Measurements from ENCODE around the gene VAV2.

The VAV2 gene

DNA sequence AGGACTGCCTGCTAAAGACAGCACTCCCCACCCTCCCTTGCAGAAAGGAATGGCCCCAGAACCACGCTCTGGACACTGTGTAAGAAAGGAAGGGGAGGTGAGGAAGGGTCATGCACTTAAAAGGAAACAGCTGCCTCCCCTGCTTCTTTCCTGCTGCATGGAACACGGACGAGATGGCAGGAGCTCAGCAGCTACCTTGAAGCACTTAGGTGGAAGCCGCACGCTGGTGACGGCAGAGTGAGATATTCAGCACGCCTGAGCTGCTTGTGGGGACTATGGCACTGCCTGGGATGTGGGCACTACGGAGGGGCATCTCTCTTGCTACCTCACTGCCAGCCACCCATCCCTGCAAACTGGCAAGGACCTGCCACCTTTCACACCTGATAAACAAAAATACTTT lies 101.5 kb downstream of the VAV2 start:
- DNase-seq (ENCODE audit: low spot score) = no peak

- no peak for DNase-seq (ENCODE audit: low spot score)
Measured at GRCh38 chr9:133889584-133890301, 102.4 kb downstream of the VAV2 start.

DNA sequence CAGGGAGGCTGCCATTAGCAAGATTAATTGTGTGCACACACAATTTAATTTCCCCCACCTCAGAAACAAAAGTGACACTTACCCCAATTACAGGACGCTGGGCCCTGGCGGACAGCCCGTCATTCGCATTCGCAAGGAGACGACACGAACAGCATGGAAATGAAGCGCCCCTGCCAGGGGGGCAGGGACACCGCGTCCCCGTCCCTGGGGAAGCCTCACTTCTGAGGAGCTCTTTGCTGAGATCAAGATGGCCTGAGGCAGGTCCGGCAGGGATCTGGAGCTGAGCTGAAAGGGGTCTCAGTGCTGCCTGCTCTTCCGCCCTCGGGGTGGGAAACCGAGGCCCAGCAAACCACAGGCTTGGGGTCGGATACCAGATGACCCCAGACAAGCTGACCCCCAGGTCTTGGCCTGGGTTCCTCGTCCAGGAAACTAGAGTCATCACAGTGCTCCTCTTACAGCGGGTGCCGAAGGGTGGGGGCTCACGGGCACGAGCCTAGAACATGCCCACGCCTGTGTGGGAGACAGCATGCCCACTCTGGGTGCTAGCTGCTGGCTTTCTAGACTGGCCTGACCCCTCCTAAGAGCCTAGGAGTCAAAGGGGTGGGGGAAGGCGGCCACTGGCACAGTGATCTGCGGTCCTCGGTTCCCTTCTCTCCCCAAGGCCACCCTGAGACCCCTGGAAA lies 103.2 kb downstream of the VAV2 start:
- no peak for DNase-seq (ENCODE audit: low spot score)

DNA sequence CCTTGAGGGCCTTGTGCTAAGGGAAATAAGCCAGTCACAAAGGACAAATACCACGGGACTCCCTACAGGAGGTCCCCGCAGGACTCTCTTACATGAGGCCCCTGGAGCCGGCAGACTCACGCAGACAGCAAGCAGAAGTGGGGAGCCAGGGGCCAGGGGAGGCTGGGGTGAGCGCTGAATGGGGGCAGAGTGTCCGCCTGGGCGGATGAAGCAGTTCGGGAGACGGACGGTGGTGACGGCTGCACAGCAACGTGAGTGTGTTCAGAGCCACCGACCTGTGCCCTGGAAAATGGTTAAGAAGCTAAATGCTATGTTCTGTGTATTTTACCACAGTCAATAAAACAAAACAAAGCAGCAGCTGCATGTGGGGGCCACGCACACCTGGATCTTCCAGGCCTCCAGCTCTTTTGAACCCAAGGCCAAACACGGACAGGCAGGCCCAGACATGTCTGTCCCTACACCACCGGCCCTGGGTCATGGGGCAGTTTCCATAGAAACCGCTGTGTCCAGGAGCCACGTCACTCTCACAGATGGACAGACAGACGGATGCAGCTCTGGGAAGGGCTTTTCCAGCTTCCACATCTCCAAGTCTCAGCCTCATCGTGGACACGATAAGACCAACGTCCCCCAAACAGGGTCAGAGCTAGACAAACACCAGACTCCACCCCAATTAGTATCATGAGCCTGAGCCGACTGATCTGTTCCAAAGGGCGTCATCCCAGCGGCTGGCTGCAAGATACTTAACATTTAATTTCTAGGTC lies 103.9 kb downstream of the VAV2 start:
- DNase-seq (ENCODE audit: low spot score) = no peak

- no peak for DNase-seq (ENCODE audit: low spot score)
Measured at GRCh38 chr9:133887540-133888047, 104.5 kb downstream of the VAV2 start.

DNA sequence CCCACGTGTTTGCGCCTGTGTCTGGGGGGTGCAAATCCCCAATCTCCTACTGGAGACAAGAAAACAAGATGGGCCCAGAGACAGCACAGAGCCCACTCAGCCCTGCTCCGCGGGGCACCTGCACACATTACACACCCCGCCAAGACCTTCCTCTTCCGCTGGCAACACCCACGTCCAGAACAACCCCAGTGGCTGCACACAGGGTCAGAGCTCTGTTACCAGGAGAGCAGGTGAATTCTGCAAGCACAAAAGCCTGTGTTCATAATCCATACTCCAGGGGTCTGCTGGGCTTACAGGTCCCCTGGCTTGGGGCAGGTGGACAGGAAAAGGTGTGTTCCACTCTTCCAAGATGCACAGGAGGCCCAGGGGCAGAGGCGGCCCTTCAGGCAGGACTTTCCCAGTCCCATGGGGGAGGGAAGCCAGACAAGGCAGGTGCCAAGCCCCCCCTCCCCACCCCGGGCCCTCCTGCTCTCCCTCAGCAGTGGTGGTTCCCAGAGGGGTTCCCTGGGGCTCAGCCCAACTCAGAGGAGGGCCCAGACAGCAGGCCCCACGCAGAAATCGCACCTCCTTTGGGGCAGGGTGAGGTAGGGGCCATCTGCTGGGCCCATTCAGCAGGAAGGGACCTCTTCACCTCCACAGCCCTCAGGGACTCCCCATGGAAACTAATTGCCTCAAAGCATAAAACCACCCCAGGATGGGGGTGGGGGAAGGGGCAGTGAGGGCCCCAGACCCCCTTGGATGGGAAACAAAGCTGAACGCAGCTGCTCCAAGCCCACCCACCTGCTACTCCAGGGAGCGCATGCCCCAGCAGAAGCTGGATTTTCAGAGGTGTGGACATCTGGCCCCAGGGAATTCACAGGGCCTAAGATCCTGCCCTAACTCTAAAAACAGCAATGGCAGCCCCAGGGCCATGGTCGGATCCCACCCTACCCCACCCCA lies 105.3 kb downstream of the VAV2 start:
- no peak for DNase-seq (ENCODE audit: low spot score)

DNA sequence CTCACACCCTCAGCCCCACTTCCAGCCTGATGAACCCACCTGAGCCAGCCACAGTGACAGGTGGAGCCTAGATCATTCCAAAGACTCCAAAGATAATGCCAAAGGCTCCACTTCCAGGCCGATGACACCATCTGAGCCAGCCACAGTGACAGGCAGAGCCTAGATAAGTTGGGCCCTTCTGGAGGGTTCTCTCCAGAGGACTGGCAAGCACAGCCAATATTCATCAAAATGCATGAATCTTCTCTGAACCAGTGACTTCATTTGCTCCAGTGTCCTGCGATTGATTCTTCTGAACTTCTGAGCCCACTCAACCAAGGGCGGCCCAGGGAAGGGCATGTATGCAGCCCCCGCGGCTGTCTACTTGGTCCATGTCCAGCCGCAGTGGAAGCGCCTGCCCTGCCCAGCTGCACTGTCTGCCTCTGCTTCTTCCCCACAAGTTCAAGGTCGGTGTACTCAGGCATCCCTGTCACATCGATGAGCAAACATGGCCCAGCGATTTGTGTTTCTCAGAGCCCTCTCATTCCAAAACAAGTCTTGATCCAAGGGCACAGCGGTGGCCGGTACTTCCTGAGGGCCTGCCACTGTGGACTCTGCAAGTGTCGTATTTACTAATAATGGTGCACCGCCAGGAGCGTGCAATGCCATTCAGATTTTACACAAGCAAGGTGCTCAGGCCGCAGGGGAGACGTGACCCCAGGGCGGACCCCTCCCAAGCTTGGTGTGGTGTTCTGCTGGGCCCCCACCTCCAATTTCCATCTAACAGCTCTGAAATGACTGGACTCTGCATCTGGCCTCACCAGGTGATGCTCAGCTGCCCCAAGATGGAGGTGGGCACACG lies 107.0 kb downstream of the VAV2 start:
- no peak for DNase-seq (ENCODE audit: low spot score)

- no peak for DNase-seq (ENCODE audit: low spot score)
Measured at GRCh38 chr9:133882849-133883755, 109.0 kb downstream of the VAV2 start.

- no peak for DNase-seq (ENCODE audit: low spot score)
Measured at GRCh38 chr9:133881671-133882381, 110.3 kb downstream of the VAV2 start.

DNA sequence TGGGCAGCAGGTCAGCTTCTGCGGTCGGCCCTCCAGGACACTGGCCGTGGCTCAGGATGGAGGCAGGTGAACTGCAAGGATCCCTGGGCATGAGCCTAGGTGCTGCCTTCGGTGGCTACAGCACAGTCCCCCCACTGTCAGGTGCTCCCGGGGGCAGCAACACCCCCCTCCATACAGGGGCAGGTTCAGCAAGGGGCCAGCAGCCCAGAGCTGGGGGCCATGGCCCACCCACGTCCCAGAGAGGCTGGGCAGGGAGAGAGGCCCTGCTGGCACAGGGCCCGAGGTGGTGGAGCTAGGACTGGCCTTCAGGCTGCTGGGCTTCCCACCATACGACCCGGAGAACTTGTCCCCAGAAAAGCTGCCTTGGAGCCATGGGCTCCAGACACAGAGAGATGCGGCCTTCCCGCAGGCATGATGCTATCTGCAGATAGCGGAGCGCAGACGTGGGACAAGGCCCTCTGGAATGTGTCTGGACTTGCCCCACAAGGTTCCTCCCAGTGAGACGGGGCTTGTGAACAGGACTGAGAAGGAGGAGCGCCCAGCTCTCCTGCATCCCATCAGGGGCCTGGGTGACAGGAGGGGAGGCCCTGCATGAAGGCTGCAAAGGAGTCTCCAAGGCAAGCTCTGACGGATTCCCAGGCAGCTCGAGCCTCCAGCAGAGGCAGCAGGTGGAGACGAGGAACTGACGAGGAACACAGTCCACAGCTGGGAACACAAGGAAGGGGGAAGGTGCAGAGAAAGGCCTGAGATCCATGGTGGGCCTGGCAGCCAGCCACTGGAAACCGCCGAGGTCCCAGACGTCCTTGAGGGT lies 111.1 kb downstream of the VAV2 start:
- no peak for DNase-seq (ENCODE audit: low spot score)

DNA sequence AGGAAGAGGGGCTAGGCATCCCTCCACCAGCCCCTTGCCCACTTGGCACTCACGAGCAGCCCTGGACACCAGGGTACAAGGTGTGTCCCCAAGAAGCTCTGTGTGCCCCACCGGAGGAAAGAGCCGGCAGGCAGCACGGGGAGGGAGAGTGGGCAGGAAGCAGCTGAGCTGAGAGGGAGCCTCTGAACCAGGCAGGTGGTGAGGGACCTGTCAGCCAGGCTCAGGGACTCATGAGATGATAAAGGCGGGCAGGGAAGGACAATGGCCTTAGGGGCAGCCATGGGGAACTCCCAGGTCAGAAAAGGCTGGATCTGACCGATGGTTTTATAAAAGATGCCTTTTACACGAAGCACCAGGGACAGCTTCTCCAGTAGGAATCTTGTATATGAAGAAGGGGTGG lies 112.0 kb downstream of the VAV2 start:
- no peak for DNase-seq (ENCODE audit: low spot score)

GRCh38 chr9:133879615-133880014 lies 112.5 kb downstream of the VAV2 start:
- no peak for DNase-seq (ENCODE audit: low spot score)

GRCh38 chr9:133878402-133878801 lies 113.7 kb downstream of the VAV2 start:
- DNase-seq (ENCODE audit: low spot score) = no peak

GRCh38 chr9:133877967-133878366 lies 114.2 kb downstream of the VAV2 start:
- no peak for DNase-seq (ENCODE audit: low spot score)

GRCh38 chr9:133877327-133877726 lies 114.8 kb downstream of the VAV2 start:
- DNase-seq (ENCODE audit: low spot score) = no peak

- DNase-seq (ENCODE audit: low spot score) = no peak
Measured at GRCh38 chr9:133876836-133877235, 115.3 kb downstream of the VAV2 start.

GRCh38 chr9:133876144-133876543 lies 116.0 kb downstream of the VAV2 start:
- DNase-seq (ENCODE audit: low spot score) = peak; percentile 34

DNA sequence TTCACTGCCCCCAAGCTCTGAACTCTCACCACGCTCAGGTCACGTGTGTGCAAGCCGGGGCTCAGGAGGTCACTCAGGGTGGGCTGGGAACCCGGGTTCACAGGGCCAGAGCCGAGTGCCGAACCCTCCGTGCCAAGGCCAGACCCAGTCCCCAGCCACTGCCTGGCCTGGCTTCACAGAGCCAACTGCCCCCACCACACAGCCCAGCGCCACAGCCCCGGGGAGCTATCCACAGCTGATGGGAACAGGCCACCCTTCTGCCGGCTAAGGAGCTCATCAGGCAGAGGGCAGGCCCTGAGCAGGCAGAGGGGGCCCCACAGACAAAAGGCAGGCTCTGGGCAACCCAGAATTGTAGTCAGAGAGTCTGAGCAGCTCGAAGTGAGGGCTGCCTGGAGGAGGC lies 117.0 kb downstream of the VAV2 start:
- no peak for DNase-seq (ENCODE audit: low spot score)
